ENCODE data around the gene RAB11FIP4.
"Not testable (repeated sequence)": the region's sequence is repeated elsewhere in the genome, so short reads cannot be mapped to it uniquely, and the experiment has no call there.

GRCh38 chr17:31442856-31443255 is 51.4 kb downstream of the RAB11FIP4 start:
- TF ChIP-seq CTCF, POLR2A, POLR2AphosphoS5 (IDR thresholded peaks at IDR 0.05): not testable (repeated sequence)

All from transverse colon (tissue), 4 donors.